Neural progenitor cell (in vitro differentiated cells): ENCODE measurements around the gene GIN1.

ENCODE experiments used
- EZH2 ChIP-seq: fragments of 200-600 bp; sonication (generic); IDR thresholded peaks from 2 replicates; pipeline ENCODE4 v1.6.1; 2017; ENCODE audit warnings: antibody characterized with exemption, mild to moderate bottlenecking, moderate library complexity
- EZH2phosphoT487 ChIP-seq: fragments of 200-600 bp; sonication (generic); IDR thresholded peaks from 2 replicates; pipeline ENCODE4 v1.6.1; 2017; ENCODE audit warnings: antibody characterized with exemption
- TF ChIP-seq, protein P1 (sequence below): fragments of 200-600 bp; sonication (generic); IDR thresholded peaks from 2 replicates; pipeline ENCODE4 v1.5.1; 2017; ENCODE audit warnings: antibody characterized with exemption, mild to moderate bottlenecking

- TF ChIP-seq, protein P1, sequence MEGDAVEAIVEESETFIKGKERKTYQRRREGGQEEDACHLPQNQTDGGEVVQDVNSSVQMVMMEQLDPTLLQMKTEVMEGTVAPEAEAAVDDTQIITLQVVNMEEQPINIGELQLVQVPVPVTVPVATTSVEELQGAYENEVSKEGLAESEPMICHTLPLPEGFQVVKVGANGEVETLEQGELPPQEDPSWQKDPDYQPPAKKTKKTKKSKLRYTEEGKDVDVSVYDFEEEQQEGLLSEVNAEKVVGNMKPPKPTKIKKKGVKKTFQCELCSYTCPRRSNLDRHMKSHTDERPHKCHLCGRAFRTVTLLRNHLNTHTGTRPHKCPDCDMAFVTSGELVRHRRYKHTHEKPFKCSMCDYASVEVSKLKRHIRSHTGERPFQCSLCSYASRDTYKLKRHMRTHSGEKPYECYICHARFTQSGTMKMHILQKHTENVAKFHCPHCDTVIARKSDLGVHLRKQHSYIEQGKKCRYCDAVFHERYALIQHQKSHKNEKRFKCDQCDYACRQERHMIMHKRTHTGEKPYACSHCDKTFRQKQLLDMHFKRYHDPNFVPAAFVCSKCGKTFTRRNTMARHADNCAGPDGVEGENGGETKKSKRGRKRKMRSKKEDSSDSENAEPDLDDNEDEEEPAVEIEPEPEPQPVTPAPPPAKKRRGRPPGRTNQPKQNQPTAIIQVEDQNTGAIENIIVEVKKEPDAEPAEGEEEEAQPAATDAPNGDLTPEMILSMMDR = no peak
- no peak for TF ChIP-seq EZH2phosphoT487
- no peak for TF ChIP-seq EZH2
Observed at GRCh38 chr5:103132684-103133083, 12.7 kb upstream of the GIN1 start.
